Femur (tissue), 1 donor: ENCODE data around the gene PLEKHA1.

Source experiments
- DNase-seq: peaks from one replicate; pipeline ENCODE4 v3.0.0-alpha.2; 2017

Gene PLEKHA1

GRCh38 chr10:122347170-122347841, 27.2 kb upstream of the PLEKHA1 start:
- DNase-seq: no peak

GRCh38 chr10:122348512-122348911, 26.0 kb upstream of the PLEKHA1 start:
- no peak for DNase-seq

- no peak for DNase-seq
These were observed 25.6 kb upstream of the PLEKHA1 start for GRCh38 chr10:122348935-122349361.

- DNase-seq: no peak
These were observed 24.6 kb upstream of the PLEKHA1 start for GRCh38 chr10:122349758-122350369.

GRCh38 chr10:122350893-122351292, 23.6 kb upstream of the PLEKHA1 start:
- no peak for DNase-seq

- DNase-seq: no peak
These were observed 21.5 kb upstream of the PLEKHA1 start for GRCh38 chr10:122352817-122353525.

GRCh38 chr10:122354383-122354782, 20.1 kb upstream of the PLEKHA1 start:
- DNase-seq: no peak

- DNase-seq: no peak
These were observed 16.8 kb upstream of the PLEKHA1 start for GRCh38 chr10:122357685-122358084.

GRCh38 chr10:122359621-122360020, 14.9 kb upstream of the PLEKHA1 start:
- no peak for DNase-seq

GRCh38 chr10:122361046-122361445, 13.5 kb upstream of the PLEKHA1 start:
- no peak for DNase-seq

- no peak for DNase-seq
These were observed 12.4 kb upstream of the PLEKHA1 start for GRCh38 chr10:122362031-122362592.

GRCh38 chr10:122362621-122363020, 11.9 kb upstream of the PLEKHA1 start:
- no peak for DNase-seq

- no peak for DNase-seq
These were observed 11.2 kb upstream of the PLEKHA1 start for GRCh38 chr10:122363311-122363710.

GRCh38 chr10:122363722-122364463, 10.6 kb upstream of the PLEKHA1 start:
- no peak for DNase-seq

GRCh38 chr10:122368502-122369254, 5.8 kb upstream of the PLEKHA1 start:
- peak; percentile 58 for DNase-seq

- DNase-seq: no peak
These were observed 1.4 kb upstream of the PLEKHA1 start for GRCh38 chr10:122373108-122373507.

- peak; percentile 29 for DNase-seq
These were observed 787 bp upstream of the PLEKHA1 start for GRCh38 chr10:122373721-122374120.

- DNase-seq: peak; percentile 75
These were observed 561 bp downstream of the PLEKHA1 start for GRCh38 chr10:122374859-122375678.

GRCh38 chr10:122375679-122376160, 1.2 kb downstream of the PLEKHA1 start:
- no peak for DNase-seq

- DNase-seq: no peak
These were observed 2.0 kb downstream of the PLEKHA1 start for GRCh38 chr10:122376364-122376961.

- DNase-seq: no peak
These were observed 4.5 kb downstream of the PLEKHA1 start for GRCh38 chr10:122379041-122379440.
